Dendritic cell treated with granulocyte-macrophage colony-stimulating factor and Interleukin-4, amounts not matched to agents 40 ng/mL and 50 ng/mL, for 4 days (primary cell): Measurements from ENCODE around the gene ARMS2.

Source experiments
- H3K27ac Mint-ChIP-seq: one replicate; pipeline ENCODE4 v1.8.0; 2022; ENCODE audit warnings: mild to moderate bottlenecking, mixed read lengths
- H3K27me3 Mint-ChIP-seq: one replicate; pipeline ENCODE4 v1.8.0; 2022; ENCODE audit warnings: mild to moderate bottlenecking, mixed read lengths
- H3K36me3 Mint-ChIP-seq: one replicate; pipeline ENCODE4 v1.8.0; 2022; ENCODE audit warnings: low read depth, mixed read lengths
- H3K4me1 Mint-ChIP-seq: one replicate; pipeline ENCODE4 v1.8.0; 2022; ENCODE audit warnings: low read depth, mixed read lengths
- H3K4me3 Mint-ChIP-seq: one replicate; pipeline ENCODE4 v1.8.0; 2022; ENCODE audit warnings: mild to moderate bottlenecking, moderate library complexity, mixed read lengths
- H3K9me3 Mint-ChIP-seq: one replicate; pipeline ENCODE4 v1.8.0; 2022; ENCODE audit warnings: mixed read lengths
- intact Hi-C: fragments of 100-400 bp; cut with micrococcal nuclease; formaldehyde crosslinking; loops from one replicate; pipeline ENCODE4 v1.15.0; 2022

Gene ARMS2, protein sequence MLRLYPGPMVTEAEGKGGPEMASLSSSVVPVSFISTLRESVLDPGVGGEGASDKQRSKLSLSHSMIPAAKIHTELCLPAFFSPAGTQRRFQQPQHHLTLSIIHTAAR

DNA sequence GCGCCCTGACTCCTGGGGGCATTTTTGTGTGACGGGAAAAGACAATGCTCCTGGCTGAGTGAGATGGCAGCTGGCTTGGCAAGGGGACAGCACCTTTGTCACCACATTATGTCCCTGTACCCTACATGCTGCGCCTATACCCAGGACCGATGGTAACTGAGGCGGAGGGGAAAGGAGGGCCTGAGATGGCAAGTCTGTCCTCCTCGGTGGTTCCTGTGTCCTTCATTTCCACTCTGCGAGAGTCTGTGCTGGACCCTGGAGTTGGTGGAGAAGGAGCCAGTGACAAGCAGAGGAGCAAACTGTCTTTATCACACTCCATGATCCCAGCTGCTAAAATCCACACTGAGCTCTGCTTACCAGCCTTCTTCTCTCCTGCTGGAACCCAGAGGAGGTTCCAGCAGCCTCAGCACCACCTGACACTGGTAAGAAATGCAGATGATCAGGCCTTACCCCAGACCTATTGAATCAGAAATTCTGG is at the start of gene ARMS2:
ARMS2 (plus strand) TSS at position 51 of the 478 bp plus-strand sequence; CDS start at position 126, 75 bp downstream.
- Mint-ChIP-seq H3K4me3 (no peak within 1 kb of the TSS), H3K36me3 (no peaks in the 10 kb centered on the region), H3K27me3 (peaks cover 69% of the 10 kb centered on the region), H3K9me3 (no peaks in the 10 kb centered on the region), H3K4me1 (peaks cover 6% of the 10 kb centered on the region), H3K27ac (no peak within 1 kb of the TSS)
- intact Hi-C loops = no loop called here

- Mint-ChIP-seq H3K9me3 (no peaks in the 10 kb centered on the region), H3K27me3 (no peaks in the 10 kb centered on the region), H3K4me1 (peaks cover 5% of the 10 kb centered on the region), H3K27ac (no peak overlapping the region), H3K36me3 (peaks cover 10% of the 10 kb centered on the region), H3K4me3 (no peak overlapping the region)
- intact Hi-C loops = no loop called here
These were observed 46.9 kb upstream of the ARMS2 start for GRCh38 chr10:122407375-122408125.

- intact Hi-C loops = no loop called here
- Mint-ChIP-seq H3K27ac (no peak overlapping the region), H3K9me3 (no peaks in the 10 kb centered on the region), H3K4me3 (no peak overlapping the region), H3K4me1 (peaks cover 14% of the 10 kb centered on the region), H3K27me3 (no peaks in the 10 kb centered on the region), H3K36me3 (peaks cover 17% of the 10 kb centered on the region)
These were observed 41.1 kb upstream of the ARMS2 start for GRCh38 chr10:122413327-122413726.

DNA sequence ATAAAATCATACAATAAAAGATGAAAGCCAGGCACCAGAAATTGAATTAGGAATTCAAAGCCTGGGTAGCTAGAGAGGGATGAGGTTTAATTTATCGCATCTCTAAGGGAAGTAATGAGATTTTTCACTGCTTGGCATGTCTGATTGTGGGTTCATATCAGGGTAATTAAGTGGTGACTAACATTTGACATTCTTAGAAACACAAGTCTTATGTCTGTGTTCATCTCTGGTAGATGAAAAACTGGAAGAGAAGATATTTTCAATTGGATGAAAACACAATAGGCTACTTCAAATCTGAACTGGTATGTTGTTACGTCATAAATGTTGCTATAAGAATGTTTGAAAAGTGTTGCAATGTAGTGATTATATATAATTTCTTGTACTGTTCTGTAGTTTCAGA is 36.8 kb upstream of the ARMS2 start:
- H3K36me3 Mint-ChIP-seq = peaks cover 29% of the 10 kb centered on the region
- intact Hi-C loops = no loop called here

DNA sequence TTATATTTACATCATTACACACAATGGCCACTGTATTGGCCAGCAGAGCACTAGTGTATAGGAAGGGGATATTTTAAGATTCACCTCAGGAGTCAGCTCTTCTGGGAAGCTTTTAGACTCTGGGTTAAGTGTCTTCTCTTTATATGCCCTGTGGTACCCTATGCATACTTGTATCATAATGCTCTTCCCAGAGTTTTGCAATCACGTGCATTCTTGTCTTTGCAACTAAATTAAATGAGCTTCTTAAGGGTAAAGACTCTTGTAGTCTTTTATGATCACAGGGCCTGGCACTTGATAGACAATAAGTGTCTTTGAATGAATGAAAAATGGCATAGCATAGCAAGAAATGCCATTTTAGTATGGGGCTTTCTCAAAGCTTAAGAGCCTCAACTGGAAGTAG is 35.4 kb upstream of the ARMS2 start:
- H3K27me3 Mint-ChIP-seq = no peaks in the 10 kb centered on the region
- peaks cover 34% of the 10 kb centered on the region for H3K4me1 Mint-ChIP-seq
- intact Hi-C loops = no loop called here
- H3K27ac Mint-ChIP-seq = no peak overlapping the region
- H3K4me3 Mint-ChIP-seq = no peak overlapping the region
- no peaks in the 10 kb centered on the region for H3K9me3 Mint-ChIP-seq
- H3K36me3 Mint-ChIP-seq = peaks cover 27% of the 10 kb centered on the region

More for the DNA sequence above, 36.8 kb upstream of the ARMS2 start:
- no peaks in the 10 kb centered on the region for H3K9me3 Mint-ChIP-seq
- H3K4me3 Mint-ChIP-seq = no peak overlapping the region
- H3K4me1 Mint-ChIP-seq = peaks cover 34% of the 10 kb centered on the region
- H3K27me3 Mint-ChIP-seq = no peaks in the 10 kb centered on the region
- H3K27ac Mint-ChIP-seq = no peak overlapping the region

DNA sequence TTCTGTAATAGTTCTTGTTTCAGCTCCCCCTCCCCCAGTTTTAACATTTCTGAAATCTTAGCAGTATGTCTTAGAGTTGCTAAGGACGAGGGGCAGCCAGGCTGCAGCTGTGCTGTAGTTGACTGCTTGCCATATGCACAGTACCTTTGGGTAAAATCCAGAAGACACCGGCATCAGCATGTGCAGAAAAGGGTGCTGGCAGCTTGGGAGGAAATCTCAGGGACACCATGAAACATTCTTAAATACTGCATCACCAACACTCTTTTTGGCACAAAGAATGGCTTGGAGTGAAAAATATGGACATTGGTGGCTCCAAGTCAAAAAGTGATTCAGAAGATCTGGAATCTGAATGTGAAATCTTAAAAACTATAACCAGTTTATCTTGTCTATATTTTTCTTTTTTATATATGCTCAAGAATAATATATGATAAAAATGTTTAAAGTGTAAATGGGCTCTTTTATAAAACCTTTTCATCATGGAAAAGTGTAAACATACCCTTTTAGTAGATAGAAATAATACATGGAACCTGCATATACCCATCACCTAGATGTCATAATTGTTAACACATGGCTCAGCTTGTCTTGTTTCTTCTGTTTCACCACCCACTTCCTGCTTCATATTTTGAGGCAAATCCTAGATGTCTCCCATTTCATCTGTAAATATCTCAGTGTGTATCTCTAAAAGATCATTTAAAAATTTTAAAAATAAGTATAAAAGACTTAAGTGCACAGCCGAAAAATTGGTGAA is 34.4 kb upstream of the ARMS2 start:
- intact Hi-C loops = no loop called here
- Mint-ChIP-seq H3K9me3 (no peaks in the 10 kb centered on the region), H3K4me3 (no peak overlapping the region), H3K27ac (no peak overlapping the region), H3K27me3 (no peaks in the 10 kb centered on the region), H3K4me1 (peaks cover 34% of the 10 kb centered on the region), H3K36me3 (peaks cover 20% of the 10 kb centered on the region)

- Mint-ChIP-seq H3K9me3 (no peaks in the 10 kb centered on the region), H3K4me3 (no peak overlapping the region), H3K36me3 (peaks cover 20% of the 10 kb centered on the region), H3K27me3 (no peaks in the 10 kb centered on the region), H3K27ac (no peak overlapping the region), H3K4me1 (peaks cover 34% of the 10 kb centered on the region)
- intact Hi-C loops = no loop called here
These were observed 33.8 kb upstream of the ARMS2 start for GRCh38 chr10:122420624-122421007.

DNA sequence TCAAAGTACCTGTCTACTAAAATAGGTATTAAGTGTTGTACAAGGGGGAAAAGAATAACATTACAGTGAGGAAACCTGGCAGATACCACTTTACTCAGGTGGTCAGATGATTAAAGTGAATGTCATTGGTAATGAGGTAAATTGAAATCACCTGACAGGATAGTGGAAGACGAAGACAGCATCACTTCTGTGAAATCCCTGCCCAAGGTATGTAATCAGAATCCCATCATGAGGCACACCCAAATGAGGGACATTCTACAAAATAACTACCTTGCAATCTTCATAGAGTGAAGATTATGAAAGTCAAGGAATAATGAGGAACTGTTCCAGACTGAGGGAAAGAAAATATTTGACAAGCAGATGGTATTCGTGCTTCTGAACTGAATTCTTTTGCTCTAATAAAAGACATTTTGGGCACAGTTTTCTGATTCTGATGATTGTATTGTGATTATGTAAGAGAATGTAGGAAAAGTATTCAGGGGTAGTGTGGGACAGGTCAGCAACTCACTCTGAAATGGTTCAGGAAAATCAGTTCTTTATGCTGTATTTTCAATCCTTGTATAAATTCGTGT is 33.3 kb upstream of the ARMS2 start:
- Mint-ChIP-seq H3K9me3 (no peaks in the 10 kb centered on the region), H3K4me3 (no peak overlapping the region), H3K4me1 (peaks cover 29% of the 10 kb centered on the region), H3K36me3 (peaks cover 14% of the 10 kb centered on the region), H3K27me3 (no peaks in the 10 kb centered on the region), H3K27ac (peak overlapping the region; percentile 45)
- intact Hi-C loops = no loop called here

DNA sequence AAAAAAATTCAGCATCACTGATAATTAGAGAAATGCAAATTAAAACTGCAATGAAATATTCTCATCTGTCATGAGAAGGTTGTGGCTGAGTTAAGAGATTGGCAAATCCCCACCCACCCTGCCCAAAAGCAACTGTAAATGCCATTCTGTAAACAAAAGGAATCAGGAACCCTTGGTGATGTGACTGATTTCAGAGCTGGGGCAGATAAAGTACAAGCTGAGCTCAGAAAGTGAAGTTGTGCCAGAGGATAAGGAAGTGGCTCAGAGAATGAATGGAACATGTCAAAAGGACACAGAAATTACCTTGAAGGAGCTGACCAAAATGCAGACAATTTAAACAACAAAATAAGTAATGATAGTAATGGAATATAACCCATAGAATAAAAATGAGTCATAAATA is 32.7 kb upstream of the ARMS2 start:
- H3K36me3 Mint-ChIP-seq = peaks cover 14% of the 10 kb centered on the region
- peak overlapping the region; percentile 45 for H3K27ac Mint-ChIP-seq
- H3K4me1 Mint-ChIP-seq = peaks cover 27% of the 10 kb centered on the region
- H3K9me3 Mint-ChIP-seq = no peaks in the 10 kb centered on the region
- no peak overlapping the region for H3K4me3 Mint-ChIP-seq
- H3K27me3 Mint-ChIP-seq = no peaks in the 10 kb centered on the region
- intact Hi-C loops = no loop called here

DNA sequence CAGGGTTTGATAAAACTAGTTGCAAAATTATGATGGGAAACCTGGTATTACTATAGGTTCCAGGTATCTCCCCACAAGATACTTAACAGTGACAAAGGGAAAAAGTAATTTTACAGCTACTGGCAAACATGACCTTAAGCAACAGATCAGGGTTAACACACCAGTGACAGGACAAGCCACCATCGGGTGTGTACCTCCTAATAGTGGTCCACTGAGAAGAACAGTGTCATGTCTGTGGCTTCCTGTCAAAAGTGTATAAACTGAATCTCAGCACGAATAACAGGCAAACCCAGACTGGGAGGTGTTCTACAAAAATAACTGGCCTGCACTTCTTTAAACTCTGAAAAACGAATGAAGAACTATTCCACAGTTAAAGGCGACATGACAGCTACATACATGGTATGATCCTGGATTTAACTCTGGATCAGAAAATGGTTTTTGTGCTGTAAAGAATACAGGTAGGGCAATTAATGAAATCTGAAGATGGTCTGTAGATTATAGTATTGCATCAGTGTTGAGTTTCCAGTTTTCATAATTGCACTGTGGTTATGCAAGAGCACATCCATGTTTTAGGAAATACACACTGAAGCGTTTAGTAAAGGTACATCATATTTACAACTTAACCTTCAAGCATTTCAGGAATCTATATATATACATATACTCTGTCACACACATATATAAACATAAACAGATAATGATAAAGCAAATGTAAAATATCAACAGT is 32.0 kb upstream of the ARMS2 start:
- H3K4me3 Mint-ChIP-seq = no peak overlapping the region
- H3K4me1 Mint-ChIP-seq = peaks cover 33% of the 10 kb centered on the region
- no peaks in the 10 kb centered on the region for H3K27me3 Mint-ChIP-seq
- no peaks in the 10 kb centered on the region for H3K9me3 Mint-ChIP-seq
- H3K36me3 Mint-ChIP-seq = peaks cover 20% of the 10 kb centered on the region
- no peak overlapping the region for H3K27ac Mint-ChIP-seq
- intact Hi-C loops = no loop called here

GRCh38 chr10:122424059-122424458 is 30.4 kb upstream of the ARMS2 start:
- Mint-ChIP-seq H3K9me3 (no peaks in the 10 kb centered on the region), H3K27ac (no peak overlapping the region), H3K4me1 (peaks cover 23% of the 10 kb centered on the region), H3K4me3 (no peak overlapping the region), H3K36me3 (peaks cover 25% of the 10 kb centered on the region), H3K27me3 (no peaks in the 10 kb centered on the region)
- intact Hi-C loops = no loop called here

DNA sequence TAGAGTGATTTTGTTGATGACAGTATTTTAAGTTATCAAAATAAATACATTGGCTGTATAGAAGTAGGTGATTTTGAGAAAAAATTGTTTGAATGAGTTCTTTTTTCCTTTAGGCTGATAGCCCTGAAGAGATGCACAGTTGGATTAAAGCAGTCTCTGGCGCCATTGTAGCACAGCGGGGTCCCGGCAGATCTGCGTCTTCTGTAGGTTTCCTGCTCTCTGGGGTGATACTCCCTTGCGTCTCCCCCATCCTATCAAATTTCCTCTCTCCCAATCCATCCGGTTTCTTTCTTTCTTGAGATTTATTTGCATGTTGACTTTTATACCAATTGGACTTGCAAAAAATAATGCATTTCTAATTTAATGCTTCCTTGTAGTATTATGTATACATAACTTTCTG is 27.6 kb upstream of the ARMS2 start:
- intact Hi-C loops = no loop called here
- peaks cover 32% of the 10 kb centered on the region for H3K36me3 Mint-ChIP-seq
- H3K27me3 Mint-ChIP-seq = no peaks in the 10 kb centered on the region
- H3K9me3 Mint-ChIP-seq = no peaks in the 10 kb centered on the region
- peaks cover 9% of the 10 kb centered on the region for H3K4me1 Mint-ChIP-seq
- H3K4me3 Mint-ChIP-seq = no peak overlapping the region
- no peak overlapping the region for H3K27ac Mint-ChIP-seq

DNA sequence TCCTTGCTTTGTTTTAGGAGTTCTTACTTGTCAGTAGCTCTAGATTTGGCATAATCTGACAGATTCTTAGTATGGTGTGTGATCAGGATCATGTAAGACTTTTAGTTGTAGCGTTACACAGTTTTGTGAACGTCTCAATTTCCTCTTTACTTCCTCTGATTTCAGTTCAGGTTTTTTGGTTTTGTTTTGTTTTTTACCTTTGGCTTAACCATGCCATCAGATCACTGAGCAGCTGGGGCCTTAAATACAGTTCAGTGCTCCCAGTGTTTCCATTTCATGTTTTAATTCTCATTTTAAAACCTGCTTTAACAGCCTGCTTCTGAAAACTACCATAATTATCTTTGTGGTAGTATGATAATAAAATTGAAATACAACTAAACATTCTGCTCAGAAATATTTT is 27.2 kb upstream of the ARMS2 start:
- Mint-ChIP-seq H3K4me1 (peaks cover 6% of the 10 kb centered on the region), H3K36me3 (peaks cover 32% of the 10 kb centered on the region), H3K27me3 (no peaks in the 10 kb centered on the region), H3K9me3 (no peaks in the 10 kb centered on the region), H3K27ac (no peak overlapping the region), H3K4me3 (no peak overlapping the region)
- intact Hi-C loops = no loop called here
